GM19455 (cell line): ENCODE data around the gene TIAM2.
"Not testable (repeated sequence)": the region's sequence is repeated elsewhere in the genome, so short reads cannot be mapped to it uniquely, and the experiment has no call there.

Experiments
- ATAC-seq: cut with Tn5 transposase; IDR thresholded peaks from one replicate; pipeline ENCODE4 v1.9.1; 2021; ENCODE audit not compliant: unreplicated experiment

TIAM2 gene

DNA sequence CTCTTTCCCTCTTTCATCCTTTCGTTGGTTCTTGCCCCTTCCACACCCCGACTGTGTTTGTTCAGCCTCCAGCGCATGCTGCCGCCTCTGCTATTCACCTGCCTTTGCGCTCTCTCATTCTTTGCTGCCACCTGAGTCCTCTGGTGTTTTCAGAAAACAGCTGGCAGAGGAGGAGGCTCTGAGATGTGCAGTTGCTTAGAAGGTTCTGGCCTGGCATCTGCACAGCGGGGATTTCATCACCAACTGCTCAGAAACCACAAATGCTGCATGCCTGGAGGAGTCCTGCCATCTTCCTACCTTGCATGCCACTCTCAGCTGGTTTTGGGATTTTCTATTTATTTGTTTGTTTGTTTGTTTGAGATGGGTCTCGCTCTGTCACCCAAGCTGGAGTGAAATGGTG is 229.5 kb downstream of the TIAM2 start:
- ATAC-seq: no peak

DNA sequence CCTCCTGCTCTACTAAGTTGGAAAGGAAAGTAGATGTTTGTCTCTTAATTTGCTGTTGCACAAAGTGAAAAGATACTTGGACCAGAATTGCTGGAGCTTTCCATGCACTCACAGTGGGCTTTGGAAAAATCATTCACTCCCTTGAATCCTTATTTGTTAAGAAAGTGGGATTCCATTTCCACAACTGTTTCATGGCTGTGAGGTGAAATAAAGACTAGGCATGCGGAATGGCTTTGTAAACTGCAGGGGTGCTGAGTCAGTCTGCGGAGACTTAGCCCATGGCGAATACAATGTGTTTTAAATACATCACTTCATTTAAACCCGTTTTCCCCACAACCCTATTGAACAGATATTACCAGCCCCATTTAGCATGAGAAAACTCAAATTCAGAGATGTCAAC is 231.9 kb downstream of the TIAM2 start:
- ATAC-seq: no peak

DNA sequence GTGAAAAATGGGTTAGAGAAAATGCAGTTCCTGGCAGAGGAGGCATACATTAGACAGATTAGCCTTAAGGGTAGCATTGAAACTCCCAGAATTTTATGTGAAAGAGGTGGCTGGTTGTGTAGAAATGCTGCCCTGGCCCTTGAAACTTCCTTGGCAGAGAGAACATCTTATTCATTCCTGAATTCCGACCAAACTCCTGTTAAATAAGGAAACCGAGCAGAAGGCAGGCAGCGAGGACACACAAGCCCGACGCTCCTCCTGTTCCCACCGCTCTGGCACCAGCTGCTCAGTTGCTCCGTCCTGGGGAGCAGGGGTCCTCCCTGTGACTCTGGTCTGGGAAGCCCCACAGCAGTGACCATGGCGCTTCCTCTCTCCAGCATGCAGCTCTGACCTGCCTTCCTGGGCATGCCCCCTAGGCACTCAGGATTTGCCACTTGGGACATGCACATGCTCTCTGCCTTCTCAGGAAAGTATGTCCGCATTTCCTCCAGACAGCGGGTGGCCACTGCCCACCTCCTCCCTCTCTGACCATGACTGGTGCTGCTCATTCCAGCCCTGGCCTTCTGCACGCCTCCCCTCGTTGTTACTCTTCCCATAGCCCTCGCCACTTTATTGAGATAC is 233.5 kb downstream of the TIAM2 start:
- ATAC-seq: no peak

DNA sequence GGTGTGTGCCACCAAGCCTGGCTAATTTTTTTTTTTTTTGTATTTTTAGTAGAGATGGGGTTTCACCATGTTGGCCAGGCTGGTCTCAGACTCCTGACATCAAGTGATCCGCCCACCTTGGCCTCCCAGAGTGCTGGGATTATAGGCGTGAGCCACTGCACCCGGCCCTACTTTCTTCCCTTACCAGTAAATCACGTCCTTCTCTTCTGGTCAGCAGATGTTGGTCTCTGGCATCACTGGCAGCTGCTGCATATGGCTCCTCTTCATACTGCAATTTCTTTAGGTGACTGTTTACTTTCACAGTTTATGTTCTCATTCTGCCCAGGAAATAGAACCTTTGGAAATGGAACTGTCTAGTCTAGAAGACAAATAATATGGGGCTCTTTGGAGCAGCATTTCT is 235.9 kb downstream of the TIAM2 start:
- ATAC-seq: not testable (repeated sequence)

DNA sequence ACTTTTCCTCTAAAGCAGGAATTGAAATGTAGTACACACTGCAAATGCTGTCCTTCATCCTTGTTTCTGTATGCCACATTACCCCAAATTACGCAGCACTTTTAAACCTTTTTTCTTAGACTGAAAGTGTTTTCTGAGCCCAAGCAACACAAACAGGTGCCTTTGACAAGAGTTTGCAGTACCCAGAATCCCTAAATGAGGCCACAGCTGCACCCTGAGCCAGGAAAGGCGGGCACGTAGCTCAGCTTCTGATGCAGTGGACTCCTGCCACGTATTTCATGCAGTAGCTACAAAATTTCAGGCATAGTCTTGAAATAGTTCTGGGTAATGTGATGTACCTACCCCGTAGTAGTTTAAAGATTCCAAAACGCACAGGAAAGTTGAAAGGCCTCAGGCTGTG is 237.7 kb downstream of the TIAM2 start:
- no peak for ATAC-seq

DNA sequence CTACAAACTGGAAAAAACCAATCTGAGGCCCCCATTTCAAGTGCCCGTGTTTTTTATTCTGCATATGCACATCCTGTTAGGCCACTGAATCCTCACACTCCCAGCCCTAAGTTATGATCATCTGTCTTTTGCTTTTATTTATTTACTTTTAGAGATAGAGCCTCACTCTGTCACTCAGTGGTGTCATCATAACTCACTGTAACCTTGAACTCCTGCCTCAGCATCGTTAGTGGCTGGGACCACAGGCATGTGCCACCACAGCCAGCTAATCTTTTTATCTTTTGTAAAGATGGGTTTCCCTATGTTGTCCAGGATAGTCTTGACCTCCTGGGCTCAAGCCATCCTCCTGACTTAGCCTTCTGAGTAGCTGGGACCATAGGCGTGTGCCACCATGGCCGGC is 239.1 kb downstream of the TIAM2 start:
- ATAC-seq: no peak

DNA sequence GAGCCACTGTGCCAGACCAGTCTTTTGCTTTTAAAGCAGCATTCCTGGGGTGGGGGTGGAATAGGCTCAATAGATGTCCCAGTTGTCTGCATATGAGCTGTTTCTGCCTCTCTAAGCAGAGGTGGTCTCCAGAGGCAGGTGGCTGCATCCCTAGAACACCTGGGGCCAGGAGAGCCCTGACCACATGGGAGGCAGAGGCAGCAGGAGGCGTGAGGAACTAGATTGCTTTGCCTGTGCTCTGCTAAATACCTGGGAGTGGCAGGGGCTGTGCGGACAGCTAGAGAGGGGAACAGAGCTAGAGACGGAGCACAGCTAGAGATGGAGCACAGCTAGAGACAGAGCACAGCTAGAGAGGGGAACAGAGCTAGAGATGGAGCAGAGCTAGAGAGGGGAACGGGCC is 239.6 kb downstream of the TIAM2 start:
- ATAC-seq: no peak

DNA sequence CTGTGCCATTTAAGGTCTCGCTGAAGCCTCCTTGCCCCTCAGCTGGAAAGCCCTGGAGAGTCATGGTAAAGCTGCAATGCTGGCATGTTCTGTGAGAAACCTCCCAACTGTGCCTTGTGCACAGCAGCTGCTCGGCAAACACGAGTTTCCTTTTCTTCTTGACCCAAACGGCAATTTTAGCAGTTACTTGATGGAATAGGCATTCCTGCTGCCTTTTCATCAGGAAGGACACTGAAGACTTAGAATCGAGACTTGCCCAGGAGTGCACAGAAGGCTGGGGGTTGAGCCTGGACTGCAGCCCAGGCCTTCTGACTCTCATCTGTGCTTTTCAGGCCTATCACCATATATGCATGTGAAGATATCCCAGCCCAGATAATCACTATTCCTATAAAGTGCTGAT is 240.0 kb downstream of the TIAM2 start:
- ATAC-seq: no peak

DNA sequence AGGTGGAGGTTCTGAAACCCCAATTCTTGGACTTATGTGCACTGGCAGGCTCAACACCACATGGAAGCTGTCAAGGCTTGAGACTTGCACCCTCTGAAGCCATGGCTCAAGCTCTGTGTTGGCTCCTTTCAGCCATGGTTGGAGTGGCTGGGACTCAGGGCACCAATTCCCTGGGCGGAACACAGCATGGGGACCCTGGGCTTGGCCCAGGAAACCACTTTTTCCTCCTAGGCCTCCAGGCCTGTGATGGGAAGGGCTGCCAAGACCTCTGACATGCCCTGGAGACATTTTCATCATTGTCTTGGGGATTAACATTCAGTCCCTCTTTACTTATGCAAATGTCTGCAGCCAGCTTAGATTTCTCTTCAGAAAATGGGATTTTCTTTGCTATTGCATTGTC is 242.5 kb downstream of the TIAM2 start:
- ATAC-seq: no peak

DNA sequence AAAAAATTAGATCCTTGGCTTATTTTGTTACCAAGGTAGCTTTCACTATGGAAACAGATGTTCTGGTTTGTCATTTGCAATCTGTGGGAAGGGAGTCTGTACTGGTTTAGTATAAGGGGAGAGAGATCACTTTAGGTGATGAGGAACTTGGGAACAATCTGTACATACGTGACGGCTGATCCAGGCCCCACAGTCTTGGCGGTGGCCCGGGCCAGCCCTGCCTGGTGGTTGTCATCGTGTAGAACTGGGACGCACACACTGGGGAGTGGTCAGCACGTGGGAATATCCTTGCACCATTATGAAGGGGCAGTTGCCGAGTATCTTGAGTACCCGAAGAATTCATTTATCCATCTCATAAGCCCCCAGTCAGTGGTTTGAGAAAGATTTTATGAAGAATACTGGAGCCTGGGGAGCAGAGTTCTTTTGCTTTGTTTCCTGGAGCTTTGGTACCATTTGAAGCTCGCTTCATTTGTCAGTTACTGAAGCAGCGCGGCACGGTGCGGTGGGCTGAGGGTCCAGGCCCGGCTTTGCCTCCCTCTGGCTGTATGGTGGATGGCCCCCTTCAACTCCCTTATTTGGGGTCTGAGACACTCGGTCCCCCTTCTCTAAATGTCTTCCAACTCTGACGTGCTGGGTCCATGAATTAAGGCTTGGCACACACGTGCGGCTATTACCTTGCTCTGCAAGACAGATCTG is 245.9 kb downstream of the TIAM2 start:
- no peak for ATAC-seq

DNA sequence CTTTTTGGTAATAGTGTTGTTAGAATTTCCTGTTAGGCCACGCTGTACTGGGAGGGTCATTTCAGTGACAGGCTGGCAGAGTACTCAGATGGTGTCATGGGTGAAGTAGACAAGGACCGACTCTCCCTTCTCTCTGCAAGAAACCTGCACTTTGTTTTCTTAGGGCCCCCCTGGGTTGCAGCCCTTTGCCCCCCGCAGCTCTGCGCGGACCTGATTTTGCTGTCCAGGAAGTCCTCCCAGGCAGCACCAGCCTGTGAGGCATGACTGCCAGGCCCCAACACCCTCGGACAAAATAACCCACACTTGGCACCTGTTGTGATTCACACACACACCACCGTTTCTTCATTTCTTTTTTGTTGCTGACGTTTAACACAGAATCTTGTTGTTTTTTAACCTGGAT is 246.9 kb downstream of the TIAM2 start:
- ATAC-seq: no peak

DNA sequence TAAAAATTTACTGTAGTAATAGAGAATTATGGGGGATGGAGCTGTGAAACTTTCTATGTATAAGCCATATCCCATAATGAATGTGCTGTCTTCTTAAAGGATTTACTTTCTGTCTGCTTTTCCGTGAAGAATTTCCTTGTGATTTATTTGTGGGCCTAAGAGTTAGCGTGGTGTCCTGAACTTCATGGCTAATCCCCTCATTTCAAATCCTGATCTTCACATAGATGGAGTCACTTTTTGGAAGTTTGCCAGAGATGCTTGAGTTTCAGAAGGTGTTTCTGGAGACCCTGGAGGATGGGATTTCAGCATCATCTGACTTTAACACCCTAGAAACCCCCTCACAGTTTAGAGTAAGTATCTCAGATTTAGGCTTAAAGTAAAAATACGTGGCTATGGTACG is 249.3 kb downstream of the TIAM2 start:
- ATAC-seq: no peak

DNA sequence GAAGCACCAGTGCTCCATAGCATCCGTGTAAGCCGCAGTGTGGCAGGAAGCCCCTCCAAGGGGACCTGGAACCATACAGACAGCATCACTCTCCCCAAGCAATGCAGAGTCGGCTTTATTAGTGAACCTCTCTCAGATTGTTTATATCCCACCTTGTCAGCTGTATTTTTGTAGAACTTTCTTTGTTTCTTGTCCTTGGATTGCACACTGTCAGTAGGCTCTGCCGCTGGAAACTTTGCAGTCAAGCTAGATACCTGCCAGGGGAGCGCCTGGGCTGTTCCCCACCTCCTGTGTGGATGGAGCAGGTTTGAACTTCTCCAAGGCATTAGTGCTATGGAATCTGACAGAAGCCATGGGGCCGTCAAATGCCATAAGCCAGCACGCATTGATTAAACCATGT is 250.1 kb downstream of the TIAM2 start:
- ATAC-seq: no peak

DNA sequence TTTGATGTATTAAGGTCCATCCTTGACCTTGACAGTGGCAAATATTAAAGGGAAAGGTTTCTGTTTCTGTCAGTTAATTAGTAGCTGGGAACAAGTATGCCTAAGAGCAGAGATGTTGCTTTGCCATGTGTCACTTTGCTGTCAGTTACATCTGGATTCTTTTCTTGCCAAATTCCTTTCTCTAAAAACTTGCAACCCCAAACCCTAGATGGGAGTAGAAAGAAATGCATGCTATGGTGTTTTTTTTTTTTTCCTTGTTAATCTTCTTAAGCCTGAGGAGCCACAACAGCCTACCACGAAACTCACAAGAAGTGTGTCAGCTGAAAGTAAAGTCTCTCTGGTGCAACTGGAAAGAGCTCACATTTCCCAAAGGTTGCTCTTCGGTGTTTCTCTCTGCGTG is 250.7 kb downstream of the TIAM2 start:
- no peak for ATAC-seq

DNA sequence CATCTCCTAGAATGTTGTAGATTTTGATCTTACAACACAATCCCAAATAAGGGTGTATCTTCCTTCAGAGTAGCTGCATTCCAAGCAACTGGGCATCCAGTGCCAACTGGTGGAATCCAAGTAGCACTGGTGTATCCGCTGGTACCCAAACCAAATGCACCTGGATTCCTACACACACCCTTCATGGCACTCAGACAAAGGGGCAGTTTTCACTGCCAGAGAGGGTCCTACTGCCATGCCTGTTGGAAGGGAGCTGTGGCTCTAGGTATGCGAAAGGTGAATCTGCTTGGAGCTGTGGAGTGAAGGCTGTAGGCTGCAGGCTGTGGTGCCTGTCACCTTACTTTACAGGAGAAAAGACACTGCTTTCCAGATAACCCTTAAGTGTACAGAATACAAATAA is 251.7 kb downstream of the TIAM2 start:
- no peak for ATAC-seq

DNA sequence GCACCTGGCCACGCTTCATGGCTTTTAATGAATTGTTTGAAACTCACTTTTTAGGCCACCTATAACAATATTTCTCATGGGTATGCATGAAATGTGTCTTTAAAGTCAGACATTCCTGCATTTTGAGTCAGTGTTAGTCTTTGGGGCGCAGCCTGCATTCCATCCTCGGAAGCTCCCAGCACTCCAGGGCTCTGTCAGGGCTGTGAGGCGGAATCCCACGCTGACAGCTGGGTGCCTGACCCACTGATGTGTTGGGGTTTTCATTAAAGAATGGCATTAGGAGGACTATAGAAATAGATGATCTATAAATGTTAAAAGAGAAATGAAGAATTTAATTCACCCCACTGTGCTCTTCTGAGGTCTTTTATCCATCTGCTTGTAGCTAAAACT is 252.5 kb downstream of the TIAM2 start:
- no peak for ATAC-seq

DNA sequence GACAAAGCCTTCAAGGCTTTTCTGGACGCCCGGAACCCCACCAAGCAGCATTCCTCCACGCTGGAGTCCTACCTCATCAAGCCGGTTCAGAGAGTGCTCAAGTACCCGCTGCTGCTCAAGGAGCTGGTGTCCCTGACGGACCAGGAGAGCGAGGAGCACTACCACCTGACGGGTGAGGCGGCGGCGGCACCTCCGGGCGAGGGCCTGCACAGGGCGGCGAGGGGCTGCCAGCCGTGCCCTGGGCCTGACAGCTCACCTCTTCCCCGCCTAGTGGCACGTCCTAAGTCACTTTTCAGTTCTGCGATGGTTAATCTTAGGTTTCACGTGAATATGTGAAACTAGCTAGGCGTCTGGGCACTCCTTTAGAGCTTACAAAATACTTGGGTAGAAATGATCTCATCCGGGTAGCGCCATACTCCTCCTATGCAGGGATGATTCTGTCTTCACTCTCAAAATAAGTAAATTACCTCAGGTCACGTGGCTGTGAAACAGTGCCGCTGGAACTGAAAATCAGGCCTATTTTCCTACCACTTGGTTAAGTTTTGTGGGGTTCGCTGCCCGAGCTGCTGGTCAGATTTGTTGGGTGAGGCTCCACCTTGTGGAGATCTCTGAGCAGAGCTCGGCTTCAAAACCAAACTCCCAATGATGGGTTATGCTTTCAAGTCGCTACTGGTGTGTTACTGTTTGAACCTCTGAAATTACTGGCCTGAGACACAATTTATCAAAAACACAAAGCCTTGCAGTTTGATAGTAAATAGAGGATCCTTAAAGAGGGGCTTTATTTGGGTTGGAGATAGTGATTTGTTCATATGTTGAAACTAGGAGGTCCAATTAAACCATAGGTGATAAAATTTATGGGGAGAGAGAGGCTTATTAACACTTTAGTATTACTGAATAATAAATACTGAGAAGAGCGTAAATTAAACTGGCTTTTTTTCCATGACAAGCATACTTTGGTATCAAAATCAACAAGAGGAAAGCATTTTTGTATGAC is 253.2 kb downstream of the TIAM2 start:
- peak; percentile 80 for ATAC-seq

DNA sequence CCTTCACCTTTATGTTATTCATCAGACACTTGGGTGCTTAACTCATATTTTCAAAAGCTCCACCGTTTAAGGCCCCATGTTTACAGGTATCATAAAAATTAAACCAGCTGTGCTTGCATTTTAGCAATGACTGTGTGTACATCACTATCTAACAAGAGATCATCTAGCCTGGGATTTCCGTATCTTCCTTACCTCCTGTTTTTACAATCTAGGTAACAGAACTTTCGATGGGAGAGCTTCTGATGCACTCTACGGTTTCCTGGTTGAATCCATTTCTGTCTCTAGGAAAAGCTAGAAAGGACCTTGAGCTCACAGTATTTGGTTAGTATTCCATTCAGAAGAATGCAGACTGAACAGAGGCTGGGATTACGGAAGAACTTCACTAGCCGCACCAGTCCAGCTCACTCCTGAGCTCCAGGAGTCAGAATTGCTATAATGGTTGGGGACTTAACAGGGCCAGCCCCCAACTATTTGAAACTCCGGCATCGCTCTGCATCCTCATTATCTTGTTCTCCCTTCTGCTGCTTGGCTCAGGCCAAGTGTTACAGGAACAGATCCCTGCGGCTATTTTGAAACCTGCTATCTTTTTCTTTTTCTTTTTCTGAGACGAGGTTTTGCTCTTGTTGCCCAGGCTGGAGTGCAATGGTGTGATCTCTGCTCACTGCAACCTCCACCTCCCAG is 255.7 kb downstream of the TIAM2 start:
- ATAC-seq: no peak

DNA sequence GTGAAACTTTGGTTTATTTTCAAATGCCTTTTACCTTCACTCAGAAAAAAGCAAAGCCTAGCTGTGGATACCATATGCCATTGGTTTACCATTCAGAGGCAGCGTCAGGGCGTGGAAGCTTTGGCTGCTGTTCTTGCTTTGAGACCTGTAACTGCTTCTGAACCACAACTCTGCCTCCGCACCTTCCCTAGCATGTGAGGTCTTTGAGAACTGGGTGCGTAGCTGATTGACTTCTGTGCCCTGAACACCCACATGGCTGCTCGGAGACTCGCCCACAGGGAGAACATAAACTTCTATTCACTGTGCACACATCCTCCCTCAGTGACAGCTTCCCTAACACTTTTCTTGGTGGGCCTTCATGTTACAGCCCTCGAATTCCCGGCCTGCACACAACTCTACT is 257.5 kb downstream of the TIAM2 start:
- no peak for ATAC-seq

DNA sequence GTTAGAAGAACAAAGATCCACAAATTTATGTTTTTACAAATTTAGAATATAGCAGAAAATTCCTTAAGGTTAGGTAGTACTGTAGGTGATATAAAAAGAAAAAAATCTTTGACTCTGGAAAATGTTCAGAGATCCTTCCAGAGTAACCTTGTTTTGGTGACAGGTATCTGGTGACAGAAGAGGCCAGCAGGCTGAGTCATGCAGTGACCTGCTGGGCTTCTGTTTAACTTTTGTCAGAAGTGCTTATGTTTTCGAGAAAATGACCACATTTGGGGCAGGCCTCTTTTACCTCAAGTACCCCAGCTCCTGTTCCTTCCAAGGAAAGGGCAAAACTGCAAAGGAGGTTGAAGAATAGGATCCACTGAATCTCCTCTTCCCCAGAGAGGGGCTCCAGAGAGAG is 258.2 kb downstream of the TIAM2 start:
- no peak for ATAC-seq

DNA sequence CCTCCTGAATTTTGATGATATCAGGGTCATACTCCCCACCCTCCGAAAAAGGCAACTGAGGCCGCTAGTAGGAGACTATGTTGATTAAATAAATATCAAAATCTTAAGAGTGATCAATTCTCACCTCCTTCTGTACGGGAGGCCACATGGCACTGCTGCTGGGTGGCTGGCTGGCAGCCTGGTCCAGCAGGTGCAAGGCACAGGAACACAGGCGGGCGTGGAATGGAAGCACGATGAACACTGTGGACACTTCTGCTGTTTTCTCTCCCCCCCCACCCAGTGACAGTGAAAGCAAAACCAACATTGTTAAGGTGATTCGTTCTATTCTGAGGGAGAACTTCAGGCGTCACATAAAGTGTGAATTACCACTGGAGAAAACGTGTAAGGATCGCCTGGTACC is 259.0 kb downstream of the TIAM2 start:
- ATAC-seq: no peak
